Measurements from ENCODE around the gene TIMM21. TPM values are rescaled to one million over a fixed set of nuclear protein-coding genes. Genes with fewer than 3 reads are reported as not detected.

The TIMM21 gene
- total RNA-seq, 2 donors from 2014 or later = 95.3 to 114 TPM

- intact Hi-C loops (cut with DNase I) = no loop called here
- ATAC-seq (no peak), DNase-seq (no peak)
Observed at GRCh38 chr18:74183130-74183529, 34.8 kb downstream of the TIMM21 start.

GRCh38 chr18:74184875-74185274, 36.6 kb downstream of the TIMM21 start:
- DNase-seq (no peak), ATAC-seq (no peak)
- intact Hi-C loops (cut with DNase I) = no loop called here

- ATAC-seq (no peak), DNase-seq (no peak)
- intact Hi-C loops (cut with DNase I) = no loop called here
Observed at GRCh38 chr18:74185860-74186259, 37.5 kb downstream of the TIMM21 start.

GRCh38 chr18:74186661-74187060, 38.3 kb downstream of the TIMM21 start:
- DNase-seq (no peak), ATAC-seq (no peak)
- intact Hi-C loops (cut with DNase I) = no loop called here

GRCh38 chr18:74190086-74190485, 41.8 kb downstream of the TIMM21 start:
- intact Hi-C loops (cut with DNase I) = loop anchor here in 1 of 2 donors (5.0 kb wide), 1 partner anchor 152 kb away; no protein-coding TSS in a partner anchor
- ATAC-seq = peak in 1 of 2 donors; percentile 72
- DNase-seq = no peak

GRCh38 chr18:74191577-74191976, 43.3 kb downstream of the TIMM21 start:
- intact Hi-C loops (cut with DNase I) = loop anchor here in 1 of 2 donors (5.0 kb wide), 1 partner anchor 151 kb away; no protein-coding TSS in a partner anchor
- no peak for DNase-seq
- no peak for ATAC-seq

GRCh38 chr18:74194691-74195090, 46.4 kb downstream of the TIMM21 start:
- no peak for DNase-seq
- intact Hi-C loops (cut with DNase I) = loop anchor here (5.0 kb wide), 3 partner anchors 148 to 353 kb away; no protein-coding TSS in a partner anchor
- ATAC-seq = no peak

GRCh38 chr18:74196220-74197119, 48.1 kb downstream of the TIMM21 start:
- ATAC-seq = peak; percentile 75 to 86
- DNase-seq = no peak
- intact Hi-C loops (cut with DNase I) = loop anchor here in 1 of 2 donors (2.0 to 5.0 kb wide), 3 partner anchors 146 to 351 kb away; no protein-coding TSS in a partner anchor

GRCh38 chr18:74197705-74198341, 49.5 kb downstream of the TIMM21 start:
- no peak for ATAC-seq
- DNase-seq = no peak
- intact Hi-C loops (cut with DNase I) = loop anchor here in 1 of 2 donors (2.0 to 5.0 kb wide), 3 partner anchors 145 to 349 kb away; no protein-coding TSS in a partner anchor

- intact Hi-C loops (cut with DNase I) = loop anchor here in 1 of 2 donors (5.0 kb wide), 2 partner anchors 279 to 349 kb away; no protein-coding TSS in a partner anchor
- DNase-seq (no peak), ATAC-seq (no peak)
Observed at GRCh38 chr18:74198453-74198852, 50.1 kb downstream of the TIMM21 start.

- intact Hi-C loops (cut with DNase I) = loop anchor here (5.0 kb wide), 1 partner anchor 132 kb away; no protein-coding TSS in a partner anchor
- ATAC-seq (no peak), DNase-seq (no peak)
Observed at GRCh38 chr18:74200780-74201179, 52.5 kb downstream of the TIMM21 start.

- intact Hi-C loops (cut with DNase I) = loop anchor here (5.0 kb wide), 1 partner anchor 128 kb away; no protein-coding TSS in a partner anchor
- ATAC-seq (no peak), DNase-seq (no peak)
Observed at GRCh38 chr18:74203811-74204210, 55.5 kb downstream of the TIMM21 start.

- no peak for DNase-seq
- ATAC-seq = no peak
- intact Hi-C loops (cut with DNase I) = loop anchor here (5.0 kb wide), 1 partner anchor 128 kb away; no protein-coding TSS in a partner anchor
Observed at GRCh38 chr18:74204526-74205152, 56.3 kb downstream of the TIMM21 start.

Other genes starting within 250 kb of the TIMM21 start
- gene FBXO15, start 689 bp upstream of the TIMM21 start, total RNA-seq = under 1 TPM in 1 of 2 donors, not detected in 1; 0.47 TPM
- gene CYB5A, start 143.4 kb downstream of the TIMM21 start, total RNA-seq = 100 to 1,000 TPM in 1 of 2 donors, 10 to 100 TPM in 1; 66.7 to 122 TPM
- not detected for gene C18orf63, start 167.3 kb downstream of the TIMM21 start, total RNA-seq

Measured in left cardiac atrium (tissue), 4 donors.